Right cardiac atrium (tissue), 5 donors: ENCODE data around the gene ALG9. TPM values are rescaled to one million over a fixed set of nuclear protein-coding genes. Genes with fewer than 3 reads are reported as not detected.

Experiments
- ATAC-seq, 2 donors: fragments of 200-7000 bp; cut with Tn5 transposase; one replicate each; pipeline versions ENCODE4 v1.8.0 to v1.9.1; 2020; ENCODE audit warnings: moderate library complexity in 2 of 2, mild to moderate bottlenecking in 1 of 2
- DNase-seq, 3 donors: peaks; one replicate each; pipeline ENCODE4 v3.0.0-alpha.2; 2020
- H3K27ac ChIP-seq: one replicate; pipeline ENCODE4 v1.5.1; 2013; ENCODE audit warnings: mild to moderate bottlenecking, low read length, control low read depth, moderate library complexity
- H3K27me3 ChIP-seq: one replicate; pipeline ENCODE4 v1.6.1; 2013; ENCODE audit not compliant: control insufficient read depth, insufficient read depth
- H3K4me1 ChIP-seq: one replicate; pipeline ENCODE4 v1.6.1; 2013; ENCODE audit warnings: low read length; ENCODE audit not compliant: control insufficient read depth, insufficient read depth
- H3K4me3 ChIP-seq: one replicate; pipeline ENCODE4 v1.5.1; 2013; ENCODE audit warnings: low read length, control low read depth
- H3K9me3 ChIP-seq: one replicate; pipeline ENCODE4 v1.6.1; 2013; ENCODE audit warnings: low read length; ENCODE audit not compliant: control insufficient read depth
- WGBS: extraction: QIAGEN DNeasy Blood & Tissue Kit; methylation state at CpG from one replicate; pipeline ENCODE4 v1.1.7; 2013; 5-methylcytosine and 5-hydroxymethylcytosine counted together
- intact Hi-C, 4 donors: fragments of 100-400 bp; cut with DNase I; formaldehyde crosslinking; loops; one replicate each; pipeline versions ENCODE4 v1.11.0 to v1.14.0; 2022 to 2023
- polyA plus RNA-seq: library from polyadenylated mRNA; stranded (reverse); fragments of 200-250 nt; gene quantifications from one replicate; pipeline ENCODE4 v1.2.3, GENCODE V29; 2013
- total RNA-seq, 4 donors: library from RNA; stranded (reverse); fragmentation: NEBNext Ultra II Directional; extraction: Animal tissue kit (Norgen Biotek cat#: 25700); gene quantifications; one replicate each; pipeline ENCODE4 v1.2.1, GENCODE V29; 2021
- donor health status: healthy with polysubstance abuse.
- donor health status: DM: no; HTN: yes; CAD: no.
- donor health status: DM: no; HTN: no; CAD: no.
- donor health status: DM: no; HTN: yes; CAD: no; lungs with severe emphysema.
- donor health status: DM: yes; HTN: yes; CAD: no.

Gene ALG9
- total and polyA plus RNA-seq, 5 donors, result 16.3 to 84.9 (median 22.8) TPM

DNA sequence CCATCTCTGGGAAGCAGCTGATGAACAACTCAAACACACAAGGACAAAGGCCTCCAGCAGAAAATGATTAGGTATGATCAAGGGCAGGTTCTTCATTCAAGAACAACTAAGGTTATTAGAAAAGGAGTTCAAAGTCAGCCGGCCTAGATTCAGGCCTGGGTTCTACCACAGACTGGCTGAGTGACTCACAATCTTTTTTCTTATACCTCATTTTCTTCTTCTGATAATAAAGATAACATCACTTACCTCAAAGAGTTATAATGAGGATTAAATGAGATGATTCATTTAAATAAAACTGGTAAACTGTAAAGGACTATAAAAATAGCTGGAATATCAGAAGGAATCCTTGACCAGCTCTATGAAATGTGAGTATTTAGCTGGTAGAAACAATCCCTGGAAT, 55.9 kb downstream of the ALG9 start:
- no peak for ATAC-seq
- Histone ChIP-seq H3K27ac (no peak overlapping the region), H3K9me3 (no peaks in the 10 kb centered on the region), H3K4me1 (peaks cover 3% of the 10 kb centered on the region), H3K4me3 (no peak overlapping the region), H3K27me3 (no peaks in the 10 kb centered on the region)
- 96% methylated on average over 1 of the region's 1 CpG for WGBS
- no peak for DNase-seq
- intact Hi-C loops, result no loop called here

- no peaks in the 10 kb centered on the region for H3K4me1 ChIP-seq
- H3K9me3 ChIP-seq, result no peaks in the 10 kb centered on the region
- intact Hi-C loops, result no loop called here
- H3K27me3 ChIP-seq, result no peaks in the 10 kb centered on the region
- WGBS, result 75% methylated on average over 8 of the region's 8 CpGs
- no peak for DNase-seq
- H3K27ac ChIP-seq, result no peak overlapping the region
- no peak overlapping the region for H3K4me3 ChIP-seq
- no peak for ATAC-seq
Measured at GRCh38 chr11:111814557-111815320, 56.6 kb downstream of the ALG9 start.

- WGBS, result 84% methylated on average over 1 of the region's 1 CpG
- H3K4me1 ChIP-seq, result no peaks in the 10 kb centered on the region
- ATAC-seq (no peak), DNase-seq (no peak)
- no peak overlapping the region for H3K4me3 ChIP-seq
- no peaks in the 10 kb centered on the region for H3K27me3 ChIP-seq
- H3K9me3 ChIP-seq, result no peaks in the 10 kb centered on the region
- H3K27ac ChIP-seq, result no peak overlapping the region
- intact Hi-C loops, result no loop called here
Measured at GRCh38 chr11:111814106-111814505, 57.3 kb downstream of the ALG9 start.

- DNase-seq (no peak), ATAC-seq (no peak)
- Histone ChIP-seq H3K9me3 (no peaks in the 10 kb centered on the region), H3K27me3 (no peaks in the 10 kb centered on the region), H3K27ac (no peak overlapping the region), H3K4me1 (no peaks in the 10 kb centered on the region), H3K4me3 (no peak overlapping the region)
- WGBS, result over 99% methylated on average over 2 of the region's 2 CpGs
- intact Hi-C loops, result no loop called here
Measured at GRCh38 chr11:111812211-111812610, 59.2 kb downstream of the ALG9 start.

DNA sequence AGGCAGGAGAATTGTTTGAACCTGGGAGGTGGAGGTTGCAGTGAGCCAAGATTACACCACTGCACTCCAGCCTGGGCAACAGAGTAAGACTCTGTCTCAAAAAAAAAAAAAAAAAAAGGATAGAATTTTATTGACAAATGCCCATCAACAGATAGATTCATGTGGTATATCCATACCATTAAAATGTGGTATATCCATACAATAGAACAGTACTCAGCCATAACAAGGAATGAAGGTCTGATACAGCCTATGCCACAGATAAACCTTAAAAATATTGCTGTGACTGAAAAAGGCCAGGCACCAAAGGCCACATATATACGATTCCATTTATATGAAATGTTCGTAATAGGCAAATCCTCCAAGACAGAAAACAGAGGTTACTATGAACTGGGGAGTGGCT, 59.9 kb downstream of the ALG9 start:
- H3K27me3 ChIP-seq, result no peaks in the 10 kb centered on the region
- no peaks in the 10 kb centered on the region for H3K9me3 ChIP-seq
- WGBS, result 97% methylated on average over 2 of the region's 2 CpGs
- no peak overlapping the region for H3K27ac ChIP-seq
- intact Hi-C loops, result no loop called here
- no peaks in the 10 kb centered on the region for H3K4me1 ChIP-seq
- ATAC-seq (no peak), DNase-seq (no peak)
- no peak overlapping the region for H3K4me3 ChIP-seq

DNA sequence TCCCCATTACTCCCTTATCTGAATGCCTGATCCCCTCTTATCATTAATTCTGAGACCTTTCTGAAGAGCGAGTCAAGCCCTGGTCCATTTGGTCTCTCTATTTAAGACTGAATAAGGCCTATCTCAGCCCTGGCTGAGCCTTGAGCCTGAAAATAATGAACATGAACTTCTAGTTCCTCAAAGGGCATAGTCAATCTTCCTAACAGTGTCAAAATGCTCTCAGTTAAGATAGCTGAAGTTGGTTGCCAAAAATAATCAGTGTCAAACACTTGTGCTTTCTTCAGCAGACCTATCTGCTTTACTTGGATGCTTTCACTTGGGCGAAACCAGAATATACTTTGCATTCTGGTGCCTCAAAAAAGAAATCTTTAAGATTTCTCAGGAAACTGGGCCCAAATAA, 62.5 kb downstream of the ALG9 start:
- no peaks in the 10 kb centered on the region for H3K27me3 ChIP-seq
- H3K4me3 ChIP-seq, result no peak overlapping the region
- no peaks in the 10 kb centered on the region for H3K4me1 ChIP-seq
- 75% methylated on average over 2 of the region's 2 CpGs for WGBS
- no peak for DNase-seq
- H3K27ac ChIP-seq, result peak overlapping the region; percentile 89
- peak; percentile 76 to 81 for ATAC-seq
- no peaks in the 10 kb centered on the region for H3K9me3 ChIP-seq
- intact Hi-C loops, result no loop called here

DNA sequence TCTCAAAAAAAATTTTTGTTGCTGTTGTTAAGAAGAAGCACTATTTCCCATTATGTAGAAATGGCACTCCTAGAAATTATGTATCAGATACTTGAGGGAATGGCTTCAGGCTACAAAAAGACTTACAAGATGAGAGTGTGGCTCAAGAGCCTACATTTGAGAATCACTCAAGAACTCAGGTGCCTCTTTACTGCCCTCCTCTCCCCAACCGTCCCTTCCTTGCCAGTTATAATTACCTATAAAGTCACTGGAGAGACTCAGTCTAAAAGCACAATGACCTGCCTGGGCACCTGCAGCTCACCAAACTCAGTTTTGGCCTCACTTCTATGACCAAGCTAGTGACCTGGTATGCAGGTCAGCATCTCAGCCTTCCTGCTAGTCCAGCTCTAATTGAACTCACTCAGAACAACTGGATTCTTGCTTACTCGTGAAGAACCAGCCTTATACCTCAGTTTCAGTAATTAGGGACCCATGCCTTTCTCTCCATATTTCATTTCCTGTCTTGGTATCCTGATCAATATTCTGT, 63.3 kb downstream of the ALG9 start:
- 84% methylated on average over 2 of the region's 2 CpGs for WGBS
- Histone ChIP-seq H3K4me3 (no peak overlapping the region), H3K27ac (peak overlapping the region; percentile 89), H3K9me3 (no peaks in the 10 kb centered on the region), H3K4me1 (no peaks in the 10 kb centered on the region), H3K27me3 (no peaks in the 10 kb centered on the region)
- intact Hi-C loops, result no loop called here
- ATAC-seq (no peak), DNase-seq (no peak)

- intact Hi-C loops, result no loop called here
- H3K4me3 ChIP-seq, result no peak overlapping the region
- H3K4me1 ChIP-seq, result no peaks in the 10 kb centered on the region
- ATAC-seq (no peak), DNase-seq (no peak)
- peak overlapping the region; percentile 41 for H3K27ac ChIP-seq
- H3K9me3 ChIP-seq, result no peaks in the 10 kb centered on the region
- no peaks in the 10 kb centered on the region for H3K27me3 ChIP-seq
- WGBS, result 97% methylated on average over 1 of the region's 1 CpG
Measured at GRCh38 chr11:111807076-111807475, 64.3 kb downstream of the ALG9 start.

DNA sequence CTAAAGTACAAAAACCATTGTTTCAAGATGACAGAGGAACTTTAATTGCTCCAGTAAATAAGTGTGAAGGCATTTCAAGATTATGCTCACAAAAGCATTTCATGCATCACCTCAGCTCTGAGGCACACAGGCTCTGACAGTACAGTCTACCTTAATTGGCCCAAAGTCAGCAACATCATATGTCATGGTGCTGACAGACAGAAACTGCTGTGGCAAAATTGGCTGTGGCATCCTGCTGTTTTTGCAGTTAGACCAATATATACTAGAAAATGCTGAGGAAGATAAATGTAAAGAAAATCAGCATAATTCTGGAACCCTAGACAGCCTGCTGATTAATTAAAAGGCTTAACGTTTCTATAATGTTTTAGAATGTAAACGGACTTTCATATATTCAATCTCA, 70.2 kb downstream of the ALG9 start:
- Histone ChIP-seq H3K4me3 (no peak overlapping the region), H3K27ac (no peak overlapping the region), H3K4me1 (peaks cover 2% of the 10 kb centered on the region), H3K9me3 (no peaks in the 10 kb centered on the region), H3K27me3 (no peaks in the 10 kb centered on the region)
- no peak for DNase-seq
- 72% methylated on average over 2 of the region's 2 CpGs for WGBS
- ATAC-seq, result peak in 1 of 2 donors; percentile 45
- intact Hi-C loops, result no loop called here

DNA sequence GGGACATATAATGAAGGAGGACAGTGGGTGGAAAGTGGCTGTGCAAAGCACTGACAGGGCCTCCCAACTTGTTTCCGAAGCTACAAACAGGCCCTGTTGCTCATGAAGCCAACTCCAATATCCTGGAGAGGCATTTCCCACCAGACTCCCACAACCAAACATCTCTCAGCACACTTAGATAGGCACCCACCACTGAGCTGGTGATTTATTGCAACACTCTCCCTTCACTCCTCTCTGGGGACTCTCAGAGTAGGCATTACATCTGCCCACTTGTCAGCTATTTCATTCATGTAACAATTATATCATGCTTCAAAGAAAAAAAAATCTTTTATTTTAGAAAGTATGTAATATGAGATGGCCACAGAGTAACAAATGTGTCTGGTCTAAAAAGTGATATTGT, 73.1 kb downstream of the ALG9 start:
- ATAC-seq, result no peak
- H3K4me1 ChIP-seq, result peaks cover 2% of the 10 kb centered on the region
- H3K27me3 ChIP-seq, result no peaks in the 10 kb centered on the region
- intact Hi-C loops, result no loop called here
- H3K4me3 ChIP-seq, result no peak overlapping the region
- WGBS, result 100% methylated on average over 1 of the region's 1 CpG
- no peak for DNase-seq
- H3K9me3 ChIP-seq, result no peaks in the 10 kb centered on the region
- no peak overlapping the region for H3K27ac ChIP-seq

- H3K27me3 ChIP-seq, result no peaks in the 10 kb centered on the region
- DNase-seq (no peak), ATAC-seq (no peak)
- H3K9me3 ChIP-seq, result no peaks in the 10 kb centered on the region
- intact Hi-C loops, result no loop called here
- H3K4me1 ChIP-seq, result peaks cover 2% of the 10 kb centered on the region
- H3K4me3 ChIP-seq, result no peak overlapping the region
- 94% methylated on average over 2 of the region's 2 CpGs for WGBS
- no peak overlapping the region for H3K27ac ChIP-seq
Measured at GRCh38 chr11:111797145-111797581, 74.2 kb downstream of the ALG9 start.
